Measurements from ENCODE around the gene CCDC138.

Gene CCDC138

DNA sequence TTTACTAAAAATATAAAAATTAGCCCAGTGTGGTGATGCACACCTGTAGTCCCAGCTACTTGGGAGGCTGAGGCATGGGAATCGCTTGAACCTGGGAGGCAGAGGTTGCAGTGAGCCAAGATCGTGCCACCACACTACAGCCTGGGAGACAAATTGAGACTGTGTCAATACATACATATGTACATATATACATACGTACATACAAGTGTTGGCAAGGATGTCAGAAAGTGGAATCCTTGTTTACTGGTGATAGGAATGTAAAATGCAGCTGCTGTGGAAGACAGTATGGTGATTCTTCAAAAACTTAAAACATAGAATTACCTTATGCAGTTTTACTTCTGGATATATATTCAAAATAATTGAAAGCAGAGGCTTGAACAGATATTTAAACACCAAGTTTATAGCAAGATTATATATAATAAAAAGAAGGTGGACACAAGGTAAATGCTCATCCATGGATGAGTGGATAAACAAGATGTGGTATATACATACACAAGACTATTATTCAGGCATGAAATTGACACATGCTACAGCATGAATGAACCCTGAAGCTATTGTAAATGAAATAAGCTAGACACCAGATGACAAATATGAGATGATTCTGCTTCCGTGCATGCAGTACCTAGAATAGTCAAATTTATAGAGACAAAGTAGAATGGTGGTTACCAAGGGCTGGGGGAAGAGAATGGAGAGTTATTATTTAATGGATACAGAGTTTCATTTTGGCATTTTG lies 43.2 kb downstream of the CCDC138 start:
- no peak for DNase-seq

DNA sequence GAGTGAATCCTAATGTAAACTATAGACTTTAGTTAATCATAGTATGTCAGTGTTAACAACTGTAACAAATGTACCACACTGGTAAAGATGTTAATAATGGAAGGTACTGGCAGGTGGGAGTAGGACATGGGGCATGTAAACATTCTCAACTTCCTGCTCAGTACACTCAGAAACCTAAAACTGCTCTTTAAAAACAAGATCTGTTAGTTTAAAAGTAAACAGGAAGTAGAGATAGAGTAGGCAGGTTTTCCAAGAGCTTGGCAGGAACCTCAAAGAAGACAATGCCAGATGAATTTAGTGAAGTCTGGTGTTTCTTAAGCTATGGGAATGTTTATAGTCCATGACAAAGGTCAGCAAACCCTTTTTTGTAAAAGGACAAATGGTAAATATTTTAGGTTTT lies 46.6 kb downstream of the CCDC138 start:
- DNase-seq, result no peak

DNA sequence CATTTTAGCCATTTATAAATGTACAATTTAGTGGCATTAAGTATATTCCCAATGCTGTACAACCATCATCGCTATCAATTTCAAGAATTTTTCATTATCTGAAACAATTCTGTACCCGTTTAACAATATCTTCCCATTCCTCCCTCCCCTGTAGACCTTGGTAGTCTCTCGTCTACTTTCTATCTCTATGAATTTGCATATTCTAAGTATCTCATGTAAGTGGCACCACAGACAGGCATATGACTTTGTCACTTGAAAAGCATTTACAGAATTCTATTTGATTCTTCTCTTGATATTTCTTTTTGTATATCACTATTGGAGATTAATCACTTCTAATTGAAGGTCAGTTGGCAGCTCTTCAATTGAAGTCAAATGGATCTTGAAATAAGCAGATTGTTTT lies 48.0 kb downstream of the CCDC138 start:
- DNase-seq, result no peak

DNA sequence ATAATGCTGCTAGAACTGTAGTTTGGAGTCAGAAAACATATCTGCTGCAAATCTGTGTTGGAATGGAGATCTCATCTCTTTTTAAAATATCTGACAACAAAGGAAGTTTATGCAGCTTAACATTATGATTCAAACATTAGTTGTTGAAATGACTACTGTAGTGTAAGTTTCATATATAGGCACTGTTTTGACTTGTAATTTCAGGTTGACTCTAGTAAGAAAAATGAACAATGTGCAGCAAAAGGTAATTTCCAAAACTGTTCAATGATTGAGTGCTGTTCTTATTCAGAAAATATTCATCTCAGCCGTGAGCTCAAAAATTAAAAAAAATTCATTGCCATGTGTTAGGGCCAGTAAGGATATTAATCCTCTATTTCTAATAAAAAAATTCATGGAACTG lies 48.5 kb downstream of the CCDC138 start:
- no peak for DNase-seq

DNA sequence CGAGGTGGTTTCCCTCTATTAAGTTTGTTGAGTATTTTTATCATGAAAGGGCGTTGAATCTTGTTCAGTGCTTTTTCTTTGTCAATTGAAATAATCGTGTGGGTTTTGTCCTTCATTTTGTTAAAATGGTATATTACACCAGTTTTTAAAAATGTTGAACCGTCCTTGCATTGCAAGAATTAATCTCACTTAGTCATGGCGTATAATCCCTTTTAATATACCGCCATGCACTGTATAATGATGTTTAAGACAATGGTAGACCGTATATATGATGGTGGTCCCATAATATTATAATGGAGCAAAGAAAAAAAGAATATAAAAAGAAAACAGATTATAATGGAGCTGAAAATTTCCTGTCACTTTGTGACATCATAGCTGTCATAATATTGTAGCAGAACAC lies 50.6 kb downstream of the CCDC138 start:
- DNase-seq, result no peak

DNA sequence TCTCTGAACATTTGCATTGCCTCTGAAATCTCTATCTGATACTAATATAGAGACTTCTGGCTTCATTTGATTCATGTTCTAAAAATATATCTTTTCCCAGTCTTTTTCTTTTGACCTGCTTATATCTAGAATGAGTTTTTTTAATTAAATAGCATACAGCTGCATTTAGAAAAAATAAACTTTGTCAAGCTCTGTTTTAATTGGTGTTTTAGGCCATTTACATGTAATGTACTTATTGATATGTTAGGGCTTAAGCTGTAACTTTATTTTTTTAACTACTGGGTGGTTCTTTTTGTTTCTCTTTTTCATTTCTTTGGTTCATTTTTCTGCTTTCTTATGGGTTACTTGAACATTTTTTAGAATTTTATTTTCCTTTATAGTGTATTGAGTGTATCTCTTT lies 54.9 kb downstream of the CCDC138 start:
- no peak for DNase-seq

DNA sequence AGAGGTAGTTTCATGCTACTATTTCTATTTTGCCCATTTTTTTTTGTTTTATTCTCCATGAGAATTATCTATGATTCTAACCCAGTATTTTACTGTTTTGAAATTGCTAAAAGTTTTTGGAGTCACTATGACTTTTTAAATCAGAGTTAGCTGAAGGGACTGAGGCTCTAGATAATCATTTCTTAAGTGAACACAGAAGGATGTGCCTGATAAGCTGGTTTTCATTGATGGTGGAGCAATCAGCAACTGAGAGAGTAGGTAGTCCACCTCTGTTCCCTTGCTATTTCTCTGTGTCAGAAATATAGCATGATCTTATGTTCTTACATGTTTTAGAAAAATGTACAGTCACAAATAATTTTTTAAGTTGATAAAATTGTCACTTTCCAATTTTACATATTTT lies 59.4 kb downstream of the CCDC138 start:
- DNase-seq, result no peak

DNA sequence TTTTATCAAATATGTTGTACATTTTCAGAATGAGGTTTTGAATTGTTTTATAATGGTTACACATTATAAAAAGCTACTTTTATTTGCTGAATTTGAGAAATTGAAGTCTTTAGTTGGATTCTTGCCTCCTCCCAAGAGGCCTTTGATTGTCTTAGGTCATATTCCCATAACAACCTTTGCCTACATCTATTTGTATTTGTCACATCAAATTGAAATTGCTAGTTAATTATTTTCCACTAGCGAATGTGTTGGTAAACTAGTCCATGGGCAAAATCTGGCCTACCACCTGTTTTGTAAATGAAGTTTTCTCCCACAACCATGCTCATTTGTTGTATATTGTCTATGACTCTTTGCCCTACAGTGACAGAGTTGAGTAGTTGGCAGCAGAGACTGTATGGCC lies 60.4 kb downstream of the CCDC138 start:
- DNase-seq, result no peak

DNA sequence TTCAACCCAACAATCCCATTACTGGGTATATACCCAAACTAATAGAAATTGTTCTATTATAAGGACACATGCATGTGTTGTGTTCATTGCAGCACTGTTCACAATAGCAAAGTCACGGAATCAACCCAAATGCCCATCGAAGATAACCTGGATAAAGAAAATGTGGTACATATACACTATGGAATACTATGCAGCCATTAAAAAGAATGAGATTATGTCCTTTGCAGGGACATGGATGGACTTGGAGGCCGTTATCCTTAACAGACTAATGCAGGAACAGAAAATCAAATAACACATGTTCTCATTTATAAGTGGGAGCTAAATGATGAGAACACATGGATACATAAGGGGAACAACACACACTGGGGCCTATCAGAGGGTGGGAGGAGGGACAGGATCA lies 65.8 kb downstream of the CCDC138 start:
- no peak for DNase-seq

DNA sequence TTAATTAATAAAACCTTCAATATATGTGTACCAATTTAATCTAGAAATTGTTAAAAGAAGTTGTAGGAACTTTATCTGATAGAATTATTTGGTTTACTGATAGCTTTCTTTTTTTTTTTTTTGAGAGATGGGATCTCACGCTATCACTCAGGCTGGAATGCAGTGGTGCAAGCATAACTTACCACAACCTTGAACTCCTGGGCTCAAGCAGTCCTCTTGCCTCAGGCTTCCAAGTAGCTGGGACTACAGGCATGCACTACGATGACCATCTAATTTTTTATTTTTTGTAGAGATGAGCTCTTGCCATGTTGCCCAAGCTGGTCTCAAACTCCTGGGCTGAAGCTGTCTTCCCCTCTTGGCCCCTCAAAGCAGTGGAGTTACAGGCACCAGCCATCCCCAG lies 66.8 kb downstream of the CCDC138 start:
- DNase-seq, result no peak

DNA sequence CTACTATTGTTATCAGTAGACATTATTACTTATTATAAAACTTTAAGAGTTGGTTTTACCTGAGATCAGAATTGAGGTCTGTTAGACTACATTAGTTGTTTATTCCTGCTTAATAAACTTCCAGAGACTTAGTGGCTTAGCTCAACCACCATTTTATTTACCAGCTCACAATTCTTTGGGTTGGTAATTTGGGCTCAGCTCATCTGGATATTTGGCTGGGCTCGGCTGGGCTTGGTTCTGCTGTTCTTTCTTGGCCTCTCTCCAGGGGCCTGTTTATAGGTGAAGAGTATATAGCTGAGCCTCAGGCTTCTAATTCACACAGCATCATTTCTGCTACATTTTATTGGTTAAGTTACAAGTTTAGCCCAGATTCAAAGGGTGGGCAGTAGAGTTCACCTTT lies 67.9 kb downstream of the CCDC138 start:
- no peak for DNase-seq

DNA sequence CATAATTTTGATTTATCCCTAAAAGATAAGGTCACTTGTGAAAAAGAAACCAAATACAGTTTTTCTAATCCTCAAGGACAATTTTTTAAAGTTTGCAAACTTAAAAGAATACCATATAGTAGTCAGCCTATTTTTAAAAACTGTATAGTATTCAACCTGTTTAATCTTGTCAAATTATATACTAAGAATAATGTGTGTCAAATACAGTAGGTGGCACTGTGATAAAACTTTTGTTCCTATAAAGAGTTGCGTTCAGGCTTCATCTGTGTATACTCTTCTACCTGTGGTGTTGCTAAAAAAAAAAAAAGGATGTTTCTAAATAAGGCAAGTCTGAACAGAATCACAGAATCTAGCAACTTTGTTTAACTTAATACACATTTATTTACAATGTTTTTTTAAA lies 68.6 kb downstream of the CCDC138 start:
- no peak for DNase-seq

DNA sequence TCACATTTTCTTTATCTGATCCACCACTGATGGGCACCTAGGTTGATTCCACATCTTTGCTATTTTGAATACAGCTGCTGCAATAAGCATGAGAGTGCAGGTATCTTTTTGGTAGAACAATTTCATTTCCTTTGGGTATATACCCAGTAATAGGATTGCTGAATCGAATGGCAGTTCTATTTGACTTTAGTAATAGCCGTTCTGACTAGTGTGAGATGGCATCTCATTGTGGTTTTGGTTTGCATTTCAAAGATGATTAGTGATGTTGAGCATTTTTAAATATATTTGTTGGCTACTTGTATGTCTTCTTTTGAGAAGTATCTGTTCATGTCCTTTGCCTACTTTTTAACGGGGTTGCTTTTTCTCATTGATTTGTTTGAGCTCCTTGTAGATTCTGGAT lies 72.3 kb downstream of the CCDC138 start:
- no peak for DNase-seq

DNA sequence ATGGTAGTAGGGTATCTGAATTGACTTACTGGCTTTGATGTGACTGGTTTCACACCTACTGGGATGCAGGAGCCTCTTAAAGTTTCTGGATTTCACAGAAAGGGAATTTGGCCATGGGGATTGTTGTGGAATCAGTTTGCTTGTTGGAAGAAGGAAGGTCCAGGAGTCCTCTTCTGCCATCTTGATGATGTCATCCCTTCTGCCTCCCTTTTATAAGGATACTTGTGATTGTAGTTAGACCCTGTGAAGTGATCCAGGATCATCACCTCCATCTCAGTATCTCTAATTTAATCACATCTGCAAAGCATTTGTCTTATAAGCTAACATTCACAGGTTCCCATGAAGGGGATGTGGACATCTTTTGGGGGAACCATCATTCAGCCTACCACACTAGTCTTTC lies 79.5 kb downstream of the CCDC138 start:
- no peak for DNase-seq

DNA sequence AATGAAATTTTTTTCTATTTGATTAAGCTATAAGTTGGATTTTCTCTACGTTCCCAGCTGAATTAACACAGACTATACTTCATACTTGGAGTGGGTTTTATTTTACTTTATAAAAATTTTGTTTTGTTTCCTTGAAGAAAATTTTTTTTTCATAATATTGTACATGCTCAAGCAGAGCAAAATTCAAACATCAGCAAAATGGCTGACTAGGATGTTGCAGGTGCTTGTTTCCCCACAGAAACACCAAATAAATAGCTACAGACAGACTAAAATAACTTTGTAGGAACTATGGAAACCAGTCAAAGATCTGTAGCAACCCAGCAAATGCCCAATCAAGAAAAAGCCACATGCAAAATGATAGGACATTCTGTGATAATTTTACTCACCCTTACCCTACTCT lies 82.3 kb downstream of the CCDC138 start:
- DNase-seq, result no peak

DNA sequence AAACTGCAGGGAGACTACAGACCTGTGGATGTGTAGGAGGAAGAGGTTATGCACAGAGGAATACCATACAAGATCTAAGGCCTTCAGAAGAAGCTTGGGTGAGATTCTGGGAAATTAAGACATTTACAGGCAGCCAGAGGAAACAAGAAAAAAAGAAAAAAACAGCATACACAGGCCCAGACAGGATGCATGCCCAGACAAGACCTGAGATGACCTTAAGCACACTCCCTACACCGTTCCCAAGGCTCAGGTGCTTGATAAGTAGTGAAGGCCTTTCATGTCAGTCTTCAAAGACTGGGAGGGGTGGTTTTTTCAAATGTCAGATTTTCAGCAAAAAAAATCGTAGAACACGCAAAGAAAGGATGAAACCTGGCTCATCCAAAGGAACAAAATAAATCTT lies 83.0 kb downstream of the CCDC138 start:
- no peak for DNase-seq

DNA sequence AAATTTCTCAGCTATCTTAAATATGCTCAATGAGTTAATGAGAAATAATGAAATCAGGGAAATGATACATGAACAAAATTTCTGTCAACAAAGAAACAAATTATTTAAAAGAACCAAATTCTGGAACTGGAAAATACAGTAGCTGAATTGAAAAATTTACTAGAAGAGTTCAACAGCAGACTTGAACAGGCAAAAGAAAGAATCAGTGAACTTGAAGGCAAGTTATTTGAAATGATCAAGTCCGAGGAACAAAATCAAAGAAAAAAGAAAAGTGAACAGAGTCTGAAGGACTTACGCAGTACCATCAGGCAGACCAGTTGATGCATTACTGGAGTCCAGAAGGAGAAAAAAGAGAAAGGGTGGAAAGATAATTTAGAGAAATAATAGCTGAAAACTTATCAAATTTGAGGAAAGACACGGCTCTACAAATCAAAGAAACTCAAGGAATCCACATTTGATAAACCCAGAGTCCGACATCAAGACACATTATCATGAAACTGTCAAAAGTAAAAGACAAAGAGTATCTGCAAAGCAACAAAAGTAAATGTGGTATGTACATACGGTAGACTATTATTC lies 83.6 kb downstream of the CCDC138 start:
- DNase-seq, result no peak

DNA sequence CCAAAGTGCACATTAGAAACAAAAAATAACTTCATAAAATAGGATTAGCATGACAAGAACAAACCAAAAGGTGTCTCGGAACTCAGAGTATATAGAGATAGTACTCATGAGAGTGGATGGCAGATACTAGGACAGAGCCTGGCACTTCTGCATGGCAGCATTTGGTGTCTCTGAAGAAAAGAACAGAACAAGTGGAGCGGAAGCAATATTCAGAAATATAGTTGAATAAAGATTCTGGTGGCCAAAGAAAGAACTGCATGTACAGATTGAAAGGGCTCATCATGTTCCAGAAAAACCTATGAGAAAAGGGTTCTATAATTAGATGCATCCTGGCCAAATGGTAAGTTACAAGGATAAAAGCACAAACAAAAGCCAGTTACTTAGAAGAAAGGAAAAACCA lies 90.9 kb downstream of the CCDC138 start:
- DNase-seq, result no peak

DNA sequence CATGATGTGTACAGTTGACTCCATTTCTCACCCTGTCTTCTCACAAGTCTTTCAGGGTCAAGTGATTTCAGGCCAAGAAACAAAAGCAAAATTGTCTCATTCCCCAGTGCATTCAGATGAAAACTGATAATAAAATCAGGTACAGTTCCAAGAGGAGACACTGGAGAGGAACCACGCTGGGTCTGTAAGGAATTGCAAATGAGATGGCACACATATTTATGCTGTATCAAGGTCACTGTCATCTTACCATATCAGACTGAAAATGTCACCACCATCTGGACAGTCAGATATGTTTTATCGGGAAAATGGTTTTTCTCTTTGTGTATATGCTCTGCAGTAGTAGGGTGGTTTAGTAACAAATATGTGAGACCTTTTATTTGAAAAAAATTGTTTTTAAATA lies 91.7 kb downstream of the CCDC138 start:
- no peak for DNase-seq

DNA sequence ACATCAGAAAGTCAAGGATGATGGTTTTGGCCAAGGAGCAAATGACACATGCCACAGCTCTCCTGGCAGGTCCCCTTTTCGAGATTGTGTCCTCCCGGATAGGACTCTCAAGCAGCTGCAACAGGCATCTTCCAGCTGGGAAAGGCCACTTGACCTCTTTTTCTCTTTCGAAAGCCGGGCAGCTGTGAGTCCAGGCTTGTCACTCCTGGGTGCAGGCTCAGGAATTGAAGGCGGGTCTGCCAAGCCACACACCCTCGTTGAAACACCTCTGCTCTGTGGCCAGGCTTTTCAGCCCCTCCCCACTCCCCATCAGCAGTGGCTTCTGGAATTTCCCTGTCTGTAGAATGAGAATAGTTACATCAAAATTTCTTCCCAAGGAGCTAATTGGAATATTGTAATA lies 98.0 kb downstream of the CCDC138 start:
- DNase-seq, result no peak

DNA sequence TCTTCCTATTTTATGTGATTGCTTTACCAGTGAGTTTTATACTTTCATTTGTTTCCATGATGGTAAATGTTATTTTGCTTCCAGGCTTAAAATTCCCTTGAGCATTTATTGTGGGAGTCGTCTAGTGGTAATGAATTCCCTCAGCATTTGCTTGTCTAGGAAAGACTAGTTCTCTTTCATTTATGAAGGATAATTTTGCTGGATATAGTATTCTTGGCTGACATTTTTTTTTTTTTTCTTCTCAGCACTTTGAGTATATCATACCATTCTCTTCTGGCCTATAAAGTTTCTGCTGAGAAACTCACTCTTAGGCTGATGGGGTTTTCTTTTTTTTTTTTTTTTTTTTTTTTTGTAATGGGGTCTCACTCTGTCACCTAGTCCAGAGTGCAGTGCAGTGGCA lies 103.3 kb downstream of the CCDC138 start:
- no peak for DNase-seq

DNA sequence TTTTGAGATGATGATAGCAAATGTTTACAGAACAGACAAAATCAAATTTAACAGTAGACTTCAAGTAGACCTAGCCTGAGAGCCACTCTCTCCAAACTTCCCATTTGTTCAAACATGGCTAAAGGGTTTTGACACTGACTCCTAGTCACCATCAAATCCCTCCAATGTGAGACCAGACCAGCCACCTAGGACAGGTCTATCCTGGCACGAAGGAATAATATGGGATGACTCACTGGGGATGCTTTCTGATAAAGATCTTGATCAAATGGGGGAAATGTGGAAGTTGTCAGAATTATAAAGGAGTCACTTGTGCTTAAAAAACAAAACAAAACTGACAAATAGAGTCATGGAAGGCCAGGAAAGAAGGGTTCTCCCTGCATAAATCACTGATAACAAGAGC lies 106.7 kb downstream of the CCDC138 start:
- no peak for DNase-seq

DNA sequence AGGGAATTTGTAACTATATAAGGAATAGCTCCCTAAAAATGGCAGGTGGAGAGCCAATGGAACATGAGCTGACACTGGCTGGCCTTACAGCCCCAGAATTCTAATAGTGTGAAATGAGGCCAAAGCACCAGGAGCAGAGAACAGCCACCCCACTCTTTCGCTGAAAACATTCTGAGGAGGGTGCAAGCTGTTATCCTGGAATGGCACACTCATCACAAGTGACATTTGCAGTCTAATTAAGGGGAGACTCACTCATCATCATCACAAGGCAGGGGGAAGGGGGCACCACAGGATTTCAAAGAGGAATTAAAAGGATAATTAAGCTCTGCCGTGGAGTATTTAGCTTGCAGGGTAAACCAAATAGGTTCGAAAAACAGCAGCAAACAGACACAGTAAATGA lies 108.2 kb downstream of the CCDC138 start:
- no peak for DNase-seq

DNA sequence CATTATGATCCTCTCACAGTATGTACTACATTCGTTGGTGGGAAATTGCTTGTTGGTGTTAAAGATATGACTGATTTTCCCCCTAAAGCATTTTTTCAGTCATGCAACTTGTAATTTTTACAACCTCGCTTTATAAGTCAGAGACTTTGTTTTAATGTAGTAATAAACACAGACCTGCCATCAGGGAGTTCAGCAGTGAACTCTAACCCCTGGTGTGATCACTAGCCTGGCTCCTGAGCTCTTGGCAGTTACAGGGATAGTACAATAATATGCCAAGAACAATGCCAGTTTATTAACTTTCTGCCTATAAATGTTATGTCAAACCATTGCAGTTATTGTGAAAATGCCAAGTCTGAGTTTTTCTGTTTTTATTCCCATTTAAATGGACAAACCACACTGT lies 108.6 kb downstream of the CCDC138 start:
- no peak for DNase-seq

DNA sequence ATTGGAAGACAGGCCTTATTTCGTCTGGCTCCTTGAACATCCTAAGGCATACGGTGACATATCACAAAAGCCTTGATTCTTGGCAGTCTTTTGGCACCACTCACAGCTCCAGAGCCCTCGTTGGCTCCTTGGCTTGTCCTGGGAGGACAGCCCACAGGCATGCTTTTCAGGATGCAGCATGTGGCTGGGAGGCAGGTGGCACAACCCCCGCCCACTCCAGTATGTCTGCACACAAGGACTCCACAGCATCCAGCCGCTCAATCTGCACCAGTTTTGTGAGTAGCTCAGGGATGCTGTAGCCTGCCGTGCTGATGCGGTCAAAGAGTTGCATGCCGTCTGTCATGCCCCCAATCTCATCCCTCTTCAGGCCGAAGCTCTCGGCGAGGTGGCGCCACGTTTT lies 110.2 kb downstream of the CCDC138 start:
- DNase-seq, result no peak
